Left ventricle myocardium inferior (tissue), 1 donor: ENCODE results near the gene YARS1. TPM values are rescaled to one million over a fixed set of nuclear protein-coding genes. Genes with fewer than 3 reads are reported as not detected.

Experiments
- DNase-seq: peaks from one replicate; pipeline ENCODE4 v3.0.0-alpha.2; 2020
- H3K27ac ChIP-seq: fragments of 200-600 bp; replicated peaks from 2 replicates; pipeline ENCODE4 v1.8.0; 2021
- H3K27me3 ChIP-seq: fragments of 200-600 bp; 2 replicates; pipeline ENCODE4 v1.8.0; 2021; ENCODE audit warnings: low read depth
- H3K36me3 ChIP-seq: fragments of 200-600 bp; 2 replicates; pipeline ENCODE4 v1.8.0; 2021
- H3K4me1 ChIP-seq: fragments of 200-600 bp; 2 replicates; pipeline ENCODE4 v1.8.0; 2021
- H3K4me3 ChIP-seq: fragments of 200-600 bp; 2 replicates; pipeline ENCODE4 v1.8.0; 2021; ENCODE audit warnings: mild to moderate bottlenecking, moderate library complexity
- H3K9me3 ChIP-seq: fragments of 200-600 bp; replicated peaks from 2 replicates; pipeline ENCODE4 v1.8.0; 2021
- CTCF ChIP-seq: fragments of 200-600 bp; IDR thresholded peaks from 2 replicates; pipeline ENCODE4 v1.8.0; 2021; ENCODE audit warnings: antibody characterized with exemption, mild to moderate bottlenecking, borderline replicate concordance
- intact Hi-C: fragments of 100-400 bp; cut with micrococcal nuclease; formaldehyde crosslinking; loops from one replicate; pipeline ENCODE4 v1.11.0; 2022
- total RNA-seq: library from RNA; stranded (reverse); fragmentation: NEBNext Ultra II Directional; extraction: Animal tissue kit (Norgen Biotek cat#: 25700); gene quantifications from one replicate; pipeline ENCODE4 v1.2.1, GENCODE V29; 2021
- donor health status: DM: no; HTN: yes; CAD: no; lungs with severe emphysema.

YARS1 gene
- total RNA-seq, 1 donor from 2014 or later: 35.5 TPM

- TF ChIP-seq CTCF: no peak
- Histone ChIP-seq H3K9me3 (no peaks in the 10 kb centered on the region), H3K36me3 (peaks cover 46% of the 10 kb centered on the region), H3K27me3 (no peaks in the 10 kb centered on the region), H3K4me1 (peaks cover 51% of the 10 kb centered on the region), H3K27ac (peak overlapping the region; percentile 55), H3K4me3 (no peak overlapping the region)
- DNase-seq: no peak
- intact Hi-C loops: no loop called here
Measured at GRCh38 chr1:32861904-32862695, 44.9 kb upstream of the YARS1 start.

GRCh38 chr1:32860566-32860965 lies 43.4 kb upstream of the YARS1 start:
- Histone ChIP-seq H3K4me3 (no peak overlapping the region), H3K27ac (no peak overlapping the region), H3K4me1 (peaks cover 43% of the 10 kb centered on the region), H3K9me3 (no peaks in the 10 kb centered on the region), H3K36me3 (peaks cover 61% of the 10 kb centered on the region), H3K27me3 (no peaks in the 10 kb centered on the region)
- intact Hi-C loops: no loop called here
- no peak for TF ChIP-seq CTCF
- no peak for DNase-seq

- H3K27me3 ChIP-seq: no peaks in the 10 kb centered on the region
- no peaks in the 10 kb centered on the region for H3K9me3 ChIP-seq
- peaks cover 67% of the 10 kb centered on the region for H3K36me3 ChIP-seq
- H3K4me1 ChIP-seq: peaks cover 37% of the 10 kb centered on the region
- no peak for TF ChIP-seq CTCF
- H3K4me3 ChIP-seq: no peak overlapping the region
- intact Hi-C loops: no loop called here
- H3K27ac ChIP-seq: no peak overlapping the region
- DNase-seq: no peak
Measured at GRCh38 chr1:32859915-32860314, 42.8 kb upstream of the YARS1 start.

GRCh38 chr1:32858791-32859190 lies 41.6 kb upstream of the YARS1 start:
- Histone ChIP-seq H3K4me1 (peaks cover 26% of the 10 kb centered on the region), H3K9me3 (no peaks in the 10 kb centered on the region), H3K27ac (no peak overlapping the region), H3K27me3 (no peaks in the 10 kb centered on the region), H3K36me3 (peaks cover 71% of the 10 kb centered on the region), H3K4me3 (no peak overlapping the region)
- no peak for DNase-seq
- TF ChIP-seq CTCF: no peak
- intact Hi-C loops: no loop called here

GRCh38 chr1:32858136-32858535 lies 41.0 kb upstream of the YARS1 start:
- intact Hi-C loops: no loop called here

More at GRCh38 chr1:32858136-32858535, 41.0 kb upstream of the YARS1 start:
- H3K36me3 ChIP-seq: peaks cover 71% of the 10 kb centered on the region
- no peaks in the 10 kb centered on the region for H3K9me3 ChIP-seq
- TF ChIP-seq CTCF: no peak
- no peak overlapping the region for H3K4me3 ChIP-seq
- no peaks in the 10 kb centered on the region for H3K27me3 ChIP-seq
- no peak for DNase-seq
- H3K27ac ChIP-seq: no peak overlapping the region
- H3K4me1 ChIP-seq: peaks cover 21% of the 10 kb centered on the region
